Activated naive CD4-positive, alpha-beta T cell treated with anti-CD3 and anti-CD28 coated beads, Interleukin-2, amount 10 ng/mL, durations not matched to agents 5 hours and 36 hours (primary cell): ENCODE data around the gene EPHA4. TPM values are rescaled to one million over a fixed set of nuclear protein-coding genes. Genes with fewer than 3 reads are reported as not detected.

Experiments
- total RNA-seq, 2 experiments: library from RNA; stranded (reverse); gene quantifications; one replicate each; pipeline ENCODE4 v1.2.3, GENCODE V29; 2021

The EPHA4 gene
- total RNA-seq = 10 to 100 TPM; 26.1 to 26.3 TPM

GRCh38 chr2:221572219-221572820, at the start of gene EPHA4:
TSS of gene EPHA4 (minus strand) at chr2:221572304. CDS start at chr2:221572248, 56 bp downstream.

